Stimulated activated CD4-positive, alpha-beta T cell treated with anti-CD3 and anti-CD28 coated beads, Interleukin-4, amount 100 ng/mL, for 1 hour (primary cell): ENCODE results near the gene WDFY2.
"Not testable (repeated sequence)": the region's sequence is repeated elsewhere in the genome, so short reads cannot be mapped to it uniquely, and the experiment has no call there.

Experiments
- DNase-seq: peaks from one replicate; pipeline ENCODE4 v3.0.0-alpha.2; 2020

The WDFY2 gene, protein sequence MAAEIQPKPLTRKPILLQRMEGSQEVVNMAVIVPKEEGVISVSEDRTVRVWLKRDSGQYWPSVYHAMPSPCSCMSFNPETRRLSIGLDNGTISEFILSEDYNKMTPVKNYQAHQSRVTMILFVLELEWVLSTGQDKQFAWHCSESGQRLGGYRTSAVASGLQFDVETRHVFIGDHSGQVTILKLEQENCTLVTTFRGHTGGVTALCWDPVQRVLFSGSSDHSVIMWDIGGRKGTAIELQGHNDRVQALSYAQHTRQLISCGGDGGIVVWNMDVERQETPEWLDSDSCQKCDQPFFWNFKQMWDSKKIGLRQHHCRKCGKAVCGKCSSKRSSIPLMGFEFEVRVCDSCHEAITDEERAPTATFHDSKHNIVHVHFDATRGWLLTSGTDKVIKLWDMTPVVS

DNA sequence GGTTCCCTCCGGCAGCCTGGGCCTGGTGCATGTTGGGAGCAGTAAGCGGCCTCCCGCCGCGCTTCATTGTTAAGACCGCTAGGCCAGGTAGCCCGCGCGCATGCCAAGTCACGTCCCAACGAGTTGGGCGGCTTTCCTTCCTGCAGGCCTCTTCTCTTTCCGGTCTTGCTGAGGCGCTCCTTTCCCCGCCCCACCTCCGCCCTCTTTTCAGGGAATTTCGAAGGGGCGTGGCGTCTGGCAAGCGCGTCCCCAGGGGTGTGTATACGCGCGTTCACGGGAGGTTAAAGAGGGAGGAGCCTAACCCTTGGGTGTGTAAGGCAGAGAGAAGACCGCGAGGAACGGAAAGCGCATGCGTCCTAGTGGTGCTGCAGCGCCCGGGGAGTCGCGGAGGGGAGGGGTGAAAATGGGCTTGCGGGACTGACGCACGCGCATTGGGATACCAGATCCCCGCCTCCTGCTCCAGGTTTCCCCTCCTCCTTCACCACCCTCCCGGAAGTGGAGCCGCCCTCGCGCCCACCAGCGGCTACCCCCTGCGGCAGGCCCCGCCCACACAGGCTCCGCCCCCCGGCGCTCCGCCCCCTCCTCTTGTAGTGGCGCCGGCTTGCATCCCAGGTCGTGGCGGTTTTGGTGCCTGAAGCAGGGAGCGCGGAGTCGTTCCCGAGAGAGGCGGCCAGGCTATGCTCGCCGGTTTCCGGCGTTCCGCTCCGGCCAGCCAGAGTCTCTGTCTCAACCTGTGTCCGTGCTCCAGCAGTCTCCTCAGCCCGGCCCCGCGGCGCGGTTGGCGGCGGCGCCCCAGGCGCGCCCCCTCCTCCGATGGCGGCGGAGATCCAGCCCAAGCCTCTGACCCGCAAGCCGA lies at the start of gene WDFY2:
Gene WDFY2, plus strand, starts transcription at position 588 of the 856 bp plus-strand sequence. Its CDS starts 226 bp downstream, at position 814.
- DNase-seq, result peak; percentile 99

DNA sequence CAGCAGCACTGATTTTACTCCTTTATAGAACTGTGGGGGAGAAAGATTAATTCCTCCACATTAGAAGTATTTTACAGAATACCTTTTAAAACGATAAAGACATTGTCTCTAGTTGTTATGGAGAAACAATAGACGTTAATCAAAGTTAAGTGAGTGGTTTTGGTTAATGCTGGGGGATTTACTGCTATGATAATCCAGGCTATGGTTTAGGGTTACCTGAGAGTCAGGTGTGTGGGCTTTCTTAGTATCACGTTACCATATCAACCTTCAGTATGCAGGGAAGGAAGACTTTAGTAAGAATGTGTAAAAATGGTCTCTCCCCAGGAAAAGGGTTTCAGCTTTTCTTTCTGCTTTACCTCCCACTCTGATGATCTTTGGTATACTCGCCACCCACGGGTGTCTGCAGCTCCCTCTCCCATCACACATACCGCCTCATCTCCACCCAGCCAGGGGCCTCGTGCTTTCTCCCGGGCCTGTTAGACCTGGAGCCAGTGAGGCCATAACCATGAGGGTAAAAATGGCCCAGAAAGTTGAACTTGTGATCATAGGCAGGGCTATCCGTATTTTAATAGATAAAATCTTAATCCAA lies 45.6 kb upstream of the WDFY2 start:
- DNase-seq, result no peak

GRCh38 chr13:51539887-51540286 lies 44.4 kb upstream of the WDFY2 start:
- DNase-seq, result no peak

DNA sequence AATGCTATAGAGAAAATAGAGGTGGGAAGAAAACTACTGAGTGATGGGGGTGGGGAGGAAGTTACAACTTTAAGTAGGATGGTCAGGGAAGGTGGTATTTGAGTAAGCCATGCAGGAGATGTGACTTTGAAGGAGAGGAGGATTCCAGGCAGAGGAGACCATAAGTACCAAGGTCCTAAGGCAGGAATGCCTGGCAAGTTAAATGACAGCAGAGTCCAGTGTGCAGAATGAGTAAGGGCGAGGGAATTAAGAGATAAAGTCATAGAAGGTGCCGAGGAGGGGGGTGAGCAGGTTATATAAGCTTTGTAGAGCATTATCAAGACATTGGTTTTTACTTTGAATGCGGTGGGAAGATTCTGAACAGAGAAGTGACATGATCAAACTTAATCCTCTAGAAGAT lies 43.2 kb upstream of the WDFY2 start:
- no peak for DNase-seq

DNA sequence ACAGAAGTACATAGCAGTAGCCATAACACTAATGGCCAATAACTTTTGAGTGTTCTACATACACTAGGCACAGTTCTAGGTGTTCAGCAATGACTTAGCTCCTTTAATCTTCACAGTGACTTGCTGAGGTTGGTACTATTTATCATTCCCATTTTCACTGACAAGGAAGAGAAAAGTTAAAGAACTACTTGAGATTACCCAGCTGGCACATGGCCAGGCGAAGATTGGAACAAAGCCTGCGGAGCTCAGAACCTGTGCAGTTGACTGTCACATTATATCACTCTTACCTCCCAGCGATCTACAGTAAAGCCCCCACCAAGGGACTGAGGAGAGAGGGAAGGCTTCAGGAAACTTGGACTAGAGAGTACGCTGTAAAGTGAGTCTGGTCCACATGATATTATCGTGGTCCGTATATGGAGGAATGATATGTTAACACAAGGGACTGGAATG lies 42.4 kb upstream of the WDFY2 start:
- no peak for DNase-seq

GRCh38 chr13:51542346-51543242 lies 41.7 kb upstream of the WDFY2 start:
- DNase-seq, result no peak

- DNase-seq, result not testable (repeated sequence)
Measured at GRCh38 chr13:51545446-51545845, 38.8 kb upstream of the WDFY2 start.

GRCh38 chr13:51547425-51548176 lies 36.7 kb upstream of the WDFY2 start:
- DNase-seq, result no peak

DNA sequence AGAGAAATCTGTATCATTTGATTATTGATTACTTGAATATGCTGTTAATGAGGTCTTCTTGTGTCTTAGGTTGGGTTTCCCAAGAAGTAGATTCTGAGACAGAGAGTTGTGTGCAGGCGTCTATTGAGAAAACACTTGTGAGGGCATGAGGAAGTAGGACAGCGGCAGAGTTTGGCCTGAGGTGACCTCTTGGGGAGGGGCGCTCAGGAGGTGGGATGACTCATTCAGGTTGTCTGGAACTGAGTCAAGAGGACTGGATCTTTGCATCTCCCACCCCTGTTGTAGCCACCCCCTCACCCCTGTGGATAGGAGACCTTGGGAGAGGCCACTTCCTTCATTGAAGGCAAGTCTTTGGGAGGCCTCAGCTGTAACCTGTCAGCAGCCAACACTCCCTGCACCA lies 35.2 kb upstream of the WDFY2 start:
- DNase-seq, result no peak

DNA sequence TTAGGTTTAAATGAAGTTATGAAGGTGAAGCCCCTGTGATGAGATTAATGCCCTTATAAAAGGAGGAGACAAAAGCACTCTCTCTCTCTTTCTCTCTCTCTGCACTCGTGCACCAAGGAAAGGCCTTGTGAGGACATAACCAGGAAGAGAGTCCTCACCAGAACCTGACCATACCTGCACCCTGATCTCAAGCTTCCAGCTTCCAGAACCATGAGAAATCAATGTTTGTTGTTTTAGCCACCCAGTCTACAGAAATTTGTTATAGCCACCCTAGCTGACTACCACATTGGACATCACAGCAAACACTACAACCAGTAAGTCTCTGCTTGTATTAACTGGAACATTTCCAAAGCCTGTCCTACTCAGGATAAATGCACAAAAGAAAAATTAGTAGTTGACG lies 34.7 kb upstream of the WDFY2 start:
- DNase-seq, result no peak

GRCh38 chr13:51550151-51550550 lies 34.1 kb upstream of the WDFY2 start:
- no peak for DNase-seq

- no peak for DNase-seq
Measured at GRCh38 chr13:51551416-51551815, 32.8 kb upstream of the WDFY2 start.

DNA sequence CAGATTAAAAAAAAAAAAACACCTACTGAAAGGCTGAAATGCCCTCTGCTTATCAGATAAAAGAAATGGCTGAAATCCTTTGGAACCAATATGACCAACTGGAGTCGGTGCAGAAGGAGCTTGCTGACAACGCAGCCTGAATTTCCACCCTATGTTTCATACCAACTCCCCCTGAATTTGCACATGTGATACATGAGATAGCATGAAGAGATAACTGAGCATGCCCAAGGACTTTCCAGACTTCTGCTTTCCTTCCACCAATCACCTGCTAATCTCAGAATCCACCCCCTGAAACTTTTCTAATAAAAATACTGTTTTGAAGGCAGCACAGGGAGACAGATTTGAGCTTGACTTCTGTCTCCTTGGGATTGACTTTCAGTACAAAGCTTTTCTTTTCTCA lies 32.2 kb upstream of the WDFY2 start:
- DNase-seq, result no peak

- DNase-seq, result no peak
Measured at GRCh38 chr13:51553531-51553930, 30.7 kb upstream of the WDFY2 start.

DNA sequence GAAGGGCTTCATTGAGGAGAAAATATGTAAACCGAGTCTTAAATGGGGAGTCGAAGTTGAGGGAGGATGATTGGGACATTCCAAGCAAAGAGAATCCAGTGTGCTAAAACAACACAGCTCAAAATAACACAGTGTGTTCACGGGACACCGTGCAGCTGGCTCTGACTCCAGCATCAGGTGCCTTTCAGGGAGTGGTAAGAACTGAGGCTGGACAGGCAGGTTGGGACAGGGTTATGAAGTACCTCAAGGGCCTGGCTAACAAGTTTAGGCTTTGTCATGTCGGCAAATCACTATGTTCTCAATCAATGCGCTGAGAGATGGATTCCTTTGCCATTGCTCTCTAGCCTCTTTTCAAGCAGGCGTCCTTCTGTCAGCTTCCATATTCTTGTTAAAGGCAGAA lies 27.5 kb upstream of the WDFY2 start:
- DNase-seq, result no peak

- DNase-seq, result no peak
Measured at GRCh38 chr13:51557438-51557837, 26.8 kb upstream of the WDFY2 start.

DNA sequence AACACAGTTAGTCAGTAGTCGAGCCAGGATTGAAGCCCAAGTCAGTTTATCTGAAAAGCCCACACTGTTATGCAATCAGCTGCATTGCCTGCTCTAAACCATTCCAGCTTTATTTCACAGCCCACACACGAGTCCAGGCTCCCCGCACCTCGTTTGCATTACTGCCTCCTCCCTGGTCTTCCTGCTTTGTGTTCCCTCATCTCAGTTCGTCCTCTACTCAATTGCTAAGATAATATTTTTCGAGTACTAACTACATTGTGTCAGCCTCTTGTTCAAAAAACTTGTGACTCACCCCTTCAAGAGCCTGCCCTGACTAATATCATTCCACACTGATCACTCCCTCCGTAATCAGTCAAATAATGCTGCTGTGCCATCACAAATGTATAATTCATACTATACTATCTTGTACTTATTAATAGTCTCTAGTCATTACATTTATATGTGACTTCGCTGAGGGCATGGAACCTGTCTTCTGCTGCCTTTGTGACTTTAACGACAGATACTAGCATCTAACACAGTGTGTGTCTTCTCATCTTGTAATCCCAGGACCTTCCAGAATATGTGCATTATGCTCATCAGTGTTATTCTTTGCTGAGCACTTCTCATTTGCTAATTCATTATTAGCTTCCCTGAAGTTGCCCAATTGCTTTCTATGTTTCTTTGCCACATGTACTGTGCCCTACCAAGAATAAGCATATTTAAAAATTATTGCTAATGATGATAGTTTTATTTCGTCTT lies 26.2 kb upstream of the WDFY2 start:
- DNase-seq, result no peak

GRCh38 chr13:51559946-51560735 lies 24.1 kb upstream of the WDFY2 start:
- no peak for DNase-seq

- no peak for DNase-seq
Measured at GRCh38 chr13:51562011-51562671, 22.1 kb upstream of the WDFY2 start.

GRCh38 chr13:51564252-51564651 lies 20.0 kb upstream of the WDFY2 start:
- DNase-seq, result no peak
